ENCODE results near the gene PHF12. TPM values are rescaled to one million over a fixed set of nuclear protein-coding genes. Genes with fewer than 3 reads are reported as not detected.

Gene PHF12
- total RNA-seq, 1 experiment from 2014 or later: 79.1 TPM

DNA sequence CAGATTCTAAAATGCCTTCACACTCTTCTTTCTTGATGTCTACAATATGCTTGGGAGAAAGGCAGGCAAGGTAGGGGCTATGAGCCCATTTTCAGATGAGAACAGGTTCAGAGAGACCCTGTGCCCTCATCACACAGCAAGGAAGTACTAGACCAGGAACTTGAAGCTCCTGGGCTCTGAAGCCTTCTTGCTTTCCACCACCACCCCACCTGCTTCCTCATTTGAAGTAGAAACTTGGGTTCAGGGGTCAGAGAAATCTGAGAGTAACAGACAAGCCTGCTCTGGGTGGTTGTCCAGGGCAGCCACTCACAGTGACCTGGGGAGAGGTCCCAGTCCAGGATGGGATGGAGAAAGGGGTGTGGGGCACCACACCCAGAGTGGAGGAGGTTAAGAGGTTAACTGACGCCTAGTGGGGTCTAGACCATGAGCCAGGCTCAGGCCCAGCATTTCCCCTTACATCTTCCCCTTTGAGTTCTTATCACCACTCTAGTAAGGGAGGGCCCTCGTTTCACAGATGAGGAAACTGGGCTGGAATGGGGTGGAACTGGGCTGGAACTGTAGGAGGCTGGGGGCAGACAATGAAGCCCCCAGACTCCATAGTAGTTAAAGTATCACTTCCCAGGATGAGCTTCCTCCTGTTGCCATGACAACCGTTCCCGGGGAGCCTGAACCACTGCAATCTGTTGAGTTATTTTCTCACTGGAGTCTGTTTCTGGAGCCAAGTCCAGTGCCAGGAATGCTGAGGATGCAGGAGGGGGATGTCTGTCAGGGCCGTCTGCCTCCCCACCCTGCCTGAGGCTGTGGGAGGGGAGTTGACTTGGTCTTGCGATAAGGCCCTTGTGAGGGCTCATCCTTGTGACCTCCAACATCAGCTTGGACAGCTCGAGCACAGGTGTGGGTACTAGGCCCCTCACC, 16.2 kb upstream of the PHF12 start:
- H3K27me3 ChIP-seq (ENCODE audit: control insufficient read depth, insufficient read depth, low read length): peaks cover 3% of the 10 kb centered on the region; the same call in 1 of the 2 replicates
- intact Hi-C loops (cut with micrococcal nuclease; ENCODE audit: unreplicated experiment): no loop called here

More for the DNA sequence above, 16.2 kb upstream of the PHF12 start:
- no TSS peak for BruUV-seq (replicated peaks)
- ATAC-seq (no peak), DNase-seq (ENCODE audit: low read depth, low spot score) (no peak)
- no peak overlapping the region for H3K4me3 ChIP-seq (ENCODE audit: low read depth in 2 of 2, low read length in 2 of 2)
- H3K9me3 ChIP-seq (ENCODE audit: control insufficient read depth, insufficient read depth, low read depth, low read length): no peaks in the 10 kb centered on the region
- H3K36me3 ChIP-seq (ENCODE audit: control insufficient read depth, insufficient read depth, low read length): no peaks in the 10 kb centered on the region
- in situ Hi-C loops (cut with HindIII; ENCODE audit: low pct_unique_long_range_greater_than_20kb, low sequenced_read_pairs): no loop called here
- no peaks in the 10 kb centered on the region; the same call in 1 of the 2 replicates for H3K4me1 ChIP-seq (ENCODE audit: control insufficient read depth, insufficient read depth, low read length)
- H3K27ac ChIP-seq (ENCODE audit: low read length): no peak overlapping the region
- ChIA-PET POLR2A (no interaction called here), CTCF (interaction anchor here (1.2 to 1.6 kb wide), 2 partner anchors 146 to 149 kb away, joined by 4 to 12 read pairs; no protein-coding TSS in a partner anchor)
- TF ChIP-seq POLR2AphosphoS5 (IDR thresholded peaks at IDR 0.05; ENCODE audit: low read depth, low read length): no peak
- no peak for TF ChIP-seq REST (IDR thresholded peaks at IDR 0.05; ENCODE audit: insufficient read depth in 1 of 2, low read depth in 2 of 2, low read length in 1 of 2)
- no peak for TF ChIP-seq CTCF (IDR thresholded peaks at IDR 0.05)
- no peak for TF ChIP-seq TCF7L2 (IDR thresholded peaks at IDR 0.05; ENCODE audit: low read depth, low read length)
- TF ChIP-seq SIN3A (IDR thresholded peaks at IDR 0.05; ENCODE audit: borderline replicate concordance, insufficient read depth, low read depth, low read length): no peak
